Measurements from ENCODE around the gene NT5DC4. TPM values are rescaled to one million over a fixed set of nuclear protein-coding genes. Genes with fewer than 3 reads are reported as not detected.

The NT5DC4 gene
- total and polyA plus RNA-seq, 4 donors: 1.2 TPM; not detected in 3

DNA sequence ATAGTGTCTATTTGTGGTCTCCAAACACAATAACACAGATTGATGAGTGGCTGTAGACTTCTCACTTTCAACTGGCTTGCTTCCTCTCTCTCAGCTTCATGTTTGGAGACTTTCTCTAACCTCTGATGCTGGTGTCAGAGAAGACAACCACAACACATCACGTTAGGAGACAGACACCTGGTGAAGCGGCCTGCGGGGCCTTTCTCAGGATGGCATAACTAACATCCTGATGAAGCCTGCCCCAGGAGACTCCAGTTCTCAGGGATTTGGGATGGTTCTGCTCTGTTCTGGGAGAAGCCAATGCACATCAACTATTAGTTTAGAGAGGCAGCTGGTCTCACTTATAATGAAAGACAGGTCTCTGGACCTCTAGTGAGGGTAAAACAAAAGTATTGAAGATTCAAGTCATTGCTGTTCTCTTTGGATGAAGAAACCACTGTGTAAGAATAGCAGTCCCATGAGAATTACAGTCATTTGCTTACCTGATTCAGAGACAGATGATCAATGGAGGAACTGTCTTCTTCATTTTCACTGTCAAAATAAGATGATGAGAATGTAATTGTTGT is 61.5 kb downstream of the NT5DC4 start:
- DNase-seq (ENCODE audit: low spot score): no peak
- no peaks in the 10 kb centered on the region for H3K9me3 ChIP-seq (ENCODE audit: control insufficient read depth in 4 of 4, low read length in 3 of 4)
- WGBS: 83% methylated on average over 3 of the region's 3 CpGs
- H3K4me1 ChIP-seq (ENCODE audit: control insufficient read depth in 4 of 4, insufficient read depth in 4 of 4, low read length in 3 of 4): no peaks in the 10 kb centered on the region
- no peak overlapping the region for H3K27ac ChIP-seq (ENCODE audit: low read depth in 1 of 2, low read length in 2 of 2)
- no peaks in the 10 kb centered on the region for H3K27me3 ChIP-seq (ENCODE audit: control insufficient read depth in 4 of 4, insufficient read depth in 4 of 4, low read length in 3 of 4)
- no peak for TF ChIP-seq RAD21 (IDR thresholded peaks at IDR 0.05)
- TF ChIP-seq YY1 (IDR thresholded peaks at IDR 0.05): no peak
- TF ChIP-seq FOXA1 (IDR thresholded peaks at IDR 0.05): no peak
- TF ChIP-seq, protein P1, sequence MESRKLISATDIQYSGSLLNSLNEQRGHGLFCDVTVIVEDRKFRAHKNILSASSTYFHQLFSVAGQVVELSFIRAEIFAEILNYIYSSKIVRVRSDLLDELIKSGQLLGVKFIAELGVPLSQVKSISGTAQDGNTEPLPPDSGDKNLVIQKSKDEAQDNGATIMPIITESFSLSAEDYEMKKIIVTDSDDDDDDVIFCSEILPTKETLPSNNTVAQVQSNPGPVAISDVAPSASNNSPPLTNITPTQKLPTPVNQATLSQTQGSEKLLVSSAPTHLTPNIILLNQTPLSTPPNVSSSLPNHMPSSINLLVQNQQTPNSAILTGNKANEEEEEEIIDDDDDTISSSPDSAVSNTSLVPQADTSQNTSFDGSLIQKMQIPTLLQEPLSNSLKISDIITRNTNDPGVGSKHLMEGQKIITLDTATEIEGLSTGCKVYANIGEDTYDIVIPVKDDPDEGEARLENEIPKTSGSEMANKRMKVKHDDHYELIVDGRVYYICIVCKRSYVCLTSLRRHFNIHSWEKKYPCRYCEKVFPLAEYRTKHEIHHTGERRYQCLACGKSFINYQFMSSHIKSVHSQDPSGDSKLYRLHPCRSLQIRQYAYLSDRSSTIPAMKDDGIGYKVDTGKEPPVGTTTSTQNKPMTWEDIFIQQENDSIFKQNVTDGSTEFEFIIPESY (IDR thresholded peaks at IDR 0.05): no peak
- no peak for TF ChIP-seq RXRA (IDR thresholded peaks at IDR 0.05)
- no peak for TF ChIP-seq HNF4A (conservative IDR thresholded peaks at IDR 0.05)
- TF ChIP-seq TAF1 (conservative IDR thresholded peaks at IDR 0.05): no peak
- TF ChIP-seq, protein P2, sequence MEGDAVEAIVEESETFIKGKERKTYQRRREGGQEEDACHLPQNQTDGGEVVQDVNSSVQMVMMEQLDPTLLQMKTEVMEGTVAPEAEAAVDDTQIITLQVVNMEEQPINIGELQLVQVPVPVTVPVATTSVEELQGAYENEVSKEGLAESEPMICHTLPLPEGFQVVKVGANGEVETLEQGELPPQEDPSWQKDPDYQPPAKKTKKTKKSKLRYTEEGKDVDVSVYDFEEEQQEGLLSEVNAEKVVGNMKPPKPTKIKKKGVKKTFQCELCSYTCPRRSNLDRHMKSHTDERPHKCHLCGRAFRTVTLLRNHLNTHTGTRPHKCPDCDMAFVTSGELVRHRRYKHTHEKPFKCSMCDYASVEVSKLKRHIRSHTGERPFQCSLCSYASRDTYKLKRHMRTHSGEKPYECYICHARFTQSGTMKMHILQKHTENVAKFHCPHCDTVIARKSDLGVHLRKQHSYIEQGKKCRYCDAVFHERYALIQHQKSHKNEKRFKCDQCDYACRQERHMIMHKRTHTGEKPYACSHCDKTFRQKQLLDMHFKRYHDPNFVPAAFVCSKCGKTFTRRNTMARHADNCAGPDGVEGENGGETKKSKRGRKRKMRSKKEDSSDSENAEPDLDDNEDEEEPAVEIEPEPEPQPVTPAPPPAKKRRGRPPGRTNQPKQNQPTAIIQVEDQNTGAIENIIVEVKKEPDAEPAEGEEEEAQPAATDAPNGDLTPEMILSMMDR (IDR thresholded peaks at IDR 0.05; ENCODE audit: low read depth, low read length, missing input control): no peak
- no peak for TF ChIP-seq GABPA (IDR thresholded peaks at IDR 0.05 in 1 of 2, conservative IDR thresholded peaks at IDR 0.05 in 1 of 2)
- TF ChIP-seq, protein P3, sequence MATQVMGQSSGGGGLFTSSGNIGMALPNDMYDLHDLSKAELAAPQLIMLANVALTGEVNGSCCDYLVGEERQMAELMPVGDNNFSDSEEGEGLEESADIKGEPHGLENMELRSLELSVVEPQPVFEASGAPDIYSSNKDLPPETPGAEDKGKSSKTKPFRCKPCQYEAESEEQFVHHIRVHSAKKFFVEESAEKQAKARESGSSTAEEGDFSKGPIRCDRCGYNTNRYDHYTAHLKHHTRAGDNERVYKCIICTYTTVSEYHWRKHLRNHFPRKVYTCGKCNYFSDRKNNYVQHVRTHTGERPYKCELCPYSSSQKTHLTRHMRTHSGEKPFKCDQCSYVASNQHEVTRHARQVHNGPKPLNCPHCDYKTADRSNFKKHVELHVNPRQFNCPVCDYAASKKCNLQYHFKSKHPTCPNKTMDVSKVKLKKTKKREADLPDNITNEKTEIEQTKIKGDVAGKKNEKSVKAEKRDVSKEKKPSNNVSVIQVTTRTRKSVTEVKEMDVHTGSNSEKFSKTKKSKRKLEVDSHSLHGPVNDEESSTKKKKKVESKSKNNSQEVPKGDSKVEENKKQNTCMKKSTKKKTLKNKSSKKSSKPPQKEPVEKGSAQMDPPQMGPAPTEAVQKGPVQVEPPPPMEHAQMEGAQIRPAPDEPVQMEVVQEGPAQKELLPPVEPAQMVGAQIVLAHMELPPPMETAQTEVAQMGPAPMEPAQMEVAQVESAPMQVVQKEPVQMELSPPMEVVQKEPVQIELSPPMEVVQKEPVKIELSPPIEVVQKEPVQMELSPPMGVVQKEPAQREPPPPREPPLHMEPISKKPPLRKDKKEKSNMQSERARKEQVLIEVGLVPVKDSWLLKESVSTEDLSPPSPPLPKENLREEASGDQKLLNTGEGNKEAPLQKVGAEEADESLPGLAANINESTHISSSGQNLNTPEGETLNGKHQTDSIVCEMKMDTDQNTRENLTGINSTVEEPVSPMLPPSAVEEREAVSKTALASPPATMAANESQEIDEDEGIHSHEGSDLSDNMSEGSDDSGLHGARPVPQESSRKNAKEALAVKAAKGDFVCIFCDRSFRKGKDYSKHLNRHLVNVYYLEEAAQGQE (IDR thresholded peaks at IDR 0.05): no peak
- no peak for TF ChIP-seq HNF4G (IDR thresholded peaks at IDR 0.05)
- TF ChIP-seq JUND (IDR thresholded peaks at IDR 0.05): no peak
- H3K9ac ChIP-seq (ENCODE audit: low read depth in 1 of 2, low read length in 2 of 2): no peak overlapping the region
- H3K4me3 ChIP-seq (ENCODE audit: low read depth in 1 of 3, low read length in 3 of 3): no peak overlapping the region
- no peaks in the 10 kb centered on the region for H3K36me3 ChIP-seq (ENCODE audit: control insufficient read depth in 4 of 4, insufficient read depth in 3 of 4, low read depth in 1 of 4, low read length in 3 of 4)

DNA sequence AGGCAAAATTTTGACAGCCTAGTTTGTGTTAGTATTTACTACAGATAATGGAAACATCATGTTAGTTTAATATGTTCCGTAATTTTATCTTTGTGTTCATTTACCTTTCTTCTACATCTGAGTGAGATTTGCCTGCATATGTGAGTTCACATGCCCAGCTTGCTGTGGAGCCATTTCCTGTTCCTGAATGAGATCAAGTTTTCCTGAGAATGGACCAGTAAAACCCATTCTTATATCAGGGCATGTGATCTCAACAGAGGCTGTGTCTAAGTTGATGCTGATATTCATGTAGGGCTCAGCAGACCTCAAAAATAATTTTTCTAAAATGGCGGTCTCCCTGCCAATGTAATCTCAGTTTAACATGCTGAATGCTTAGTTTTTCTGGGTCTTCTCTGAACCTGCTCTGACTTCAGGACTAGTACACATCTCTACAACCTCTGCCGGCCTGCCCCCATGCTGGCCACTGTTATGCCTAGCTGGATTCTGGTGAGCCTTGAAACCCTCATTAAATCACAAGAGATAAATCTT is 62.4 kb downstream of the NT5DC4 start:
- Histone ChIP-seq H3K27me3 (ENCODE audit: control insufficient read depth in 4 of 4, insufficient read depth in 4 of 4, low read length in 3 of 4) (no peaks in the 10 kb centered on the region), H3K9ac (ENCODE audit: low read depth in 1 of 2, low read length in 2 of 2) (no peak overlapping the region), H3K4me1 (ENCODE audit: control insufficient read depth in 4 of 4, insufficient read depth in 4 of 4, low read length in 3 of 4) (no peaks in the 10 kb centered on the region), H3K27ac (ENCODE audit: low read depth in 1 of 2, low read length in 2 of 2) (no peak overlapping the region), H3K9me3 (ENCODE audit: control insufficient read depth in 4 of 4, low read length in 3 of 4) (no peaks in the 10 kb centered on the region), H3K36me3 (ENCODE audit: control insufficient read depth in 4 of 4, insufficient read depth in 3 of 4, low read depth in 1 of 4, low read length in 3 of 4) (no peaks in the 10 kb centered on the region), H3K4me3 (ENCODE audit: low read depth in 1 of 3, low read length in 3 of 3) (no peak overlapping the region)
- no peak for DNase-seq (ENCODE audit: low spot score)
- TF ChIP-seq, protein P2 (IDR thresholded peaks at IDR 0.05; ENCODE audit: low read depth, low read length, missing input control): no peak
- no peak for TF ChIP-seq HNF4G (IDR thresholded peaks at IDR 0.05)
- no peak for TF ChIP-seq RXRA (IDR thresholded peaks at IDR 0.05)
- no peak for TF ChIP-seq SP1 (IDR thresholded peaks at IDR 0.05)
- no peak for TF ChIP-seq FOXA2 (IDR thresholded peaks at IDR 0.05)
- TF ChIP-seq EGR1 (IDR thresholded peaks at IDR 0.05; ENCODE audit: low read depth in 2 of 2): no peak
- no peak for TF ChIP-seq RAD21 (IDR thresholded peaks at IDR 0.05)
- TF ChIP-seq TAF1 (conservative IDR thresholded peaks at IDR 0.05): no peak
- WGBS: 94% methylated on average over 3 of the region's 3 CpGs
